GM11168 (cell line): Measurements from ENCODE around the gene ITPR3.

Experiments
- in situ Hi-C: fragments of 300-500 bp; cut with MboI; formaldehyde crosslinking; loops from one replicate; pipeline ENCODE4 v1.12.0; 2022; ENCODE audit warnings: low sequenced_read_pairs; ENCODE audit not compliant: unreplicated experiment

ITPR3 gene

GRCh38 chr6:33710296-33711121 lies 89.4 kb downstream of the ITPR3 start:
- in situ Hi-C loops, result loop anchor here (10.0 kb wide), 1 partner anchor 54 kb away; no protein-coding TSS in a partner anchor

DNA sequence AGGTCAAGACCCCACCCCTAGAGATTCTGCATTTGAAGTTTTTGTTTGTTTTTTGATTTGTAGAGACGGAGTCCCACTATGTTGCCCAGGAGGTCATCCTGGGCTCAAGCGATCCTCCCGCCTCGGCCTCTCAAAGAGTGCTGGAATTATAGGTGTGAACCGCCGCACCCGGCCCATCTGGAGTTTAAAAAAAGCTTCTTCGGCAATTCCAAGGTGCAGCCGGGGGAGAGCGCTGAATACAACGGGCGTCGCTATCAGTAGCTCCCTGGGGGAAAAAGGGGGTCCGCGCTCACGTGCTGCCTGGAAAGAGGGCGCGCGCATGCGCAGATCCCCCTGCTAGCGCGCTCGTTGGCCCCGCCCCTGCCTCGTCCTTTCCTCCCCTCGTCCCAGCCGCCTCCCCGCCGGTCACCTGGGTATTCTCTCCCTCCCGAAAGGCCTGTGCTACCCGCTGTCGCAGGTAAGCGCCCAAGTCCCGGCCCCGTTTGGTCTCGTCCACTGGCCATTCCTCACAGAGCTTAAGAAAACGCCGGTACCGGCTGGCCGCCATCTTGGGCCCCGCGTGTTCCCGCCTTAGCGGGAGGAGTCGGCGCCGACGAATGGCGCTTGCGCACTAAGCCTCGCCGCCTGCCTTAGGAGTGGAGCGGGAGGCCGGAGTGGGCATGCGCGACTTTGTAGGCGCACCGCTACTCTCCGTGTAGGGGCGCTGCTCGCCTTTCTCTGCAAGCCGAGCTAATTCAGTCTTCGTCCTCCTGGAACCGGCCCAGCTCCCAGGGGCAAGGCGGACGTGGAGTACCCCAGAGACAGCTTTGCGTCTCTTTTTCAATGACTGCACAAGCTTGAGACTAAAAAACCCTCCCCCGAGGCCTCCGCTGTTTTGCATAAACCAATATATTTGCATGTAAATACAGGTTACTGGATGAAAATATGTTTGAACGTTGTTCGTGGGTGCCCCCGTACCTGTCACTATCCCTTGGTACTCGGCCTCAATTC lies 90.3 kb downstream of the ITPR3 start, which contains the start of gene UQCC2:
TSS of gene UQCC2 (minus strand) at position 561 of the 990 bp plus-strand sequence. CDS start at position 547, 14 bp downstream.
- in situ Hi-C loops, result loop anchor here (10.0 kb wide), 1 partner anchor 53 kb away; no protein-coding TSS in a partner anchor

DNA sequence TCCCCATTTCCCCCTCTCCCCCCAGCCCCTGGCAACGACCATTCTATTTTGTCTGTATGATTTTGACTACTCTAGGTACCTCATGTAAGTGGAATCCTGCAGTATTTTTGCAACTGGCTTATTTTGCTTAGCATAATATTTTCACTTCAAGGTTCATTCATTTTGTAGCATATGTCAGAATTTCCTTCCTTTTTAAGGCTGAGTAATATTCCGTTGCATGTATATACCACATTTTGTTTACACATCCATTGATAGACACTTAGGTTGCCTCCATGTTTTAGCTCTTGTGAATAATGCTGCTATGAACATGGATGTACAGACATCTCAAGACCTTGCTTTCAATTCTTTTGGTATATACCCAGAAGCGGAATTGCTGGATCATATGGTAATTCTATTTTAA lies 91.8 kb downstream of the ITPR3 start:
- in situ Hi-C loops, result loop anchor here (10.0 kb wide), 1 partner anchor 52 kb away; no protein-coding TSS in a partner anchor

DNA sequence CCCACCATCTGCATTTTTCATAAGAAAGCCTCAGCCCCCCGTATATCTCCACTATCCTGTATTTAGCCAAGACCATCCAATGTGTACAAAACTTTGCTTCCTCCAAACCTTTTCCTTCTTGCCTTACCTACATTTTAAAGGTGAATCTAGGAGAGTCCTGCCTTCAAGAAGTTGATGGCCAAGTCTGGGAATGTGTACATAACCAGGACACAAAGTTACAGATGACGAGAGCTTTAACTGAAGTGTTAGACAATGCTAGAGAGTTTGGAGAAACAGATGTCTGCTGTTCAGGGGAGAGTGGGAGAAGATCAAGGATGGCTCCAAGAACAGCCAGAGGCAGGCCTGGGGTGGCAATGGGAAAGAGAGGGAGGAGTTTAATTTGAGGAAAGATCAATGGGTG lies 92.7 kb downstream of the ITPR3 start:
- in situ Hi-C loops, result loop anchor here (10.0 kb wide), 1 partner anchor 51 kb away; no protein-coding TSS in a partner anchor

- in situ Hi-C loops, result loop anchor here (10.0 kb wide), 1 partner anchor 50 kb away; no protein-coding TSS in a partner anchor
Measured at GRCh38 chr6:33714385-33715040, 93.4 kb downstream of the ITPR3 start.

GRCh38 chr6:33716379-33716778 lies 95.3 kb downstream of the ITPR3 start:
- in situ Hi-C loops, result loop anchor here (10.0 kb wide), 1 partner anchor 48 kb away; no protein-coding TSS in a partner anchor

GRCh38 chr6:33716890-33717632 lies 95.9 kb downstream of the ITPR3 start:
- in situ Hi-C loops, result loop anchor here (10.0 kb wide), 1 partner anchor 48 kb away; no protein-coding TSS in a partner anchor

DNA sequence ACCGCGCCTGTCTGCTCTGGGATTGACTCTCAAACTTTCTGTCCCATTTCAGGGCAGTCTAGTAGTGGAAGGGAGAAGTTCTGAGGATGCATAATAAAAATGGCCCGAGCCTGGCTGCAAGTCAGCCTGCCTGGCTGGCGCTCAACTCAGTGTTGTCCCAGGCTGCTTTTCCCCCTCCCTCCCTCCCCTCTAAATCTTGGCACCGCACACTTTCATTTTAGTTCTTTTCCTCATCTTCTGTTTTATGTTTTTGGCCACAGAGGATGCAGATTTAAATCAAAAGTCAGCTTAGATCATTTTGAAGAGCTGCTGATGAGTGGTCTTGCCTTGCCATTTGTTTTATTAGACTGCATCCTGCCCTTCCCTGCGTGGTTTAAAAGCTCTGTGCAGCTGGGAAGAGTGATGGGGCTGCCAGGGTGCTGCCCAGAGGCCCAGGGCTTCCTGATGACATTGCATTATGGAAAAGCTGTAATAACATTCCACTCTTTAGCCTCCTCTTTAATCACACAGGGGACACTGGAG lies 96.9 kb downstream of the ITPR3 start:
- in situ Hi-C loops, result loop anchor here (10.0 kb wide), 1 partner anchor 47 kb away; no protein-coding TSS in a partner anchor

DNA sequence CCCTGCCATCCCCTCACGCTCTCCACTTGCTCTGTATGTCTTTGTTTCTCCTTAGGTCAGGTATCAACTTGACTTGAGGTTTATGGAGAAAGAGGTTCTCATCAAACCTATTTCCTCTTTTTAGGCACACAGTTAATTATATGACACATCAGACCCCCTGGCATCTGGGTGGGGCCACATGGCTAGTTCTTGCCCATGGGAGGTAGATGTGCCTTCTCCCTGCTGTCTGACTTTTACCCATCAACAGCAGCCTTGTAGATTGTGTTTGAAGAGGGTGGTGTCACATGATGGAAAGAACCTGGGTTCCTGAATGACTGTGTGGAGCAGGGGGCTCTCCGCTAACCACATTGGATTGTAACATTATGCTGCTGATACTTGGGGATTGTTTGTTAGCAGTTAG lies 97.6 kb downstream of the ITPR3 start:
- in situ Hi-C loops, result loop anchor here (10.0 kb wide), 1 partner anchor 46 kb away; no protein-coding TSS in a partner anchor

DNA sequence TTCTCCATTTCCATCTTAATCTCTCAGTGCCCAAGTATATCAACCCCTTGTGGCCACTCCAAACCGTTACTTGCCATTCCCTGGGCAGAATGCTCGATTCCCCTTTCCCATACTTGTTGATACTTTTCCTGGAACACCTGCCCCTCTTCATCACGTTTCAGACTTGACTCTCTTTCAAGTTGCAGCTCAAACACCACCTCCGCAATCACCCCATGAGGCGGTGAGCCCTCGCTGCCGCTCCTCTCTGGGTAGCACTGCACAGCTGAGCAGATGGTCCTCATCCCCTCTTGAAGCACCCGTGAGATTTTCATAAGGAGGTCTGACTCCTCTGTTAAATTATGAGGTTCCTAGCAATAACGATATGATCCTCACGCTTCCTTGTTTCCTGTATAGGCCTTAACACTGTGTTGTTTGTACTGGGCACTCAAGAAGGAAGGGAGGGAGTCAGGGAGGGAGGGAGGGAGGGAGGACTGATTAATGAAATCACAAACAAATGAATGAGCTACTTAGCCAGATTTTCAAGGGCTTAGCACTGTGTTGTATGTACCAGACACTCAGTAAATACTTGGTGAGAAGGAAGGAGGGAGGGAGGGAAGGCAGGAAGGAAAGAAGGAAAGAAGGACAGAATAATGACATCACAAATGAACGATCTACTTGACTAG lies 98.3 kb downstream of the ITPR3 start:
- in situ Hi-C loops, result loop anchor here (10.0 kb wide), 1 partner anchor 45 kb away; no protein-coding TSS in a partner anchor

GRCh38 chr6:33720998-33721397 lies 99.9 kb downstream of the ITPR3 start:
- in situ Hi-C loops, result no loop called here

GRCh38 chr6:33721508-33721907 lies 100.4 kb downstream of the ITPR3 start:
- in situ Hi-C loops, result no loop called here

DNA sequence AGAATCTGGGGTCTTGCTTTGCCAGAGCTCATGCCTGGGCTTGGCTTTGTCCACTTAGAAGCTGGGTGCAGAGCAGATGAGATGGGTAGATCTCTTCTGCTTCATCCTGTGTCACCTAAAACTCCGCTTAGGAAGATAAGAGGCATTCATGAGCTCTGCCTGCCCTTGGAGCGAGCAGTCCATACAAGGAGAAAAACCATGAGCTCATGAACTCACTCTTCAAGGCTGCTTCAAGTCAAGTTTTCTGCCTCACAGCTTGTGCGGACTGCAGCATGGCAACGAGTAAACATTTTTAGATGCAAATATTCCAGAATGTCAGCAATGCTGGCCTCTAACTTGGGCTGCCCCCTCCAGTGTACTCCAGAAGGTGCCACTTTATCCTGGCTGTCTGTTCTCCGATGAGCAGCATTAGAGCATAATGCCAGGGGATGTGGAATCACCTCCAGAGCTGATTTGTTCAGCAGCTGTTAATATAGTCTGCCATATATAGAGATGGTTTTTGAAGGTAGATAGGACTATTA lies 101.0 kb downstream of the ITPR3 start:
- in situ Hi-C loops, result no loop called here

- in situ Hi-C loops, result no loop called here
Measured at GRCh38 chr6:33723371-33724085, 102.4 kb downstream of the ITPR3 start.

DNA sequence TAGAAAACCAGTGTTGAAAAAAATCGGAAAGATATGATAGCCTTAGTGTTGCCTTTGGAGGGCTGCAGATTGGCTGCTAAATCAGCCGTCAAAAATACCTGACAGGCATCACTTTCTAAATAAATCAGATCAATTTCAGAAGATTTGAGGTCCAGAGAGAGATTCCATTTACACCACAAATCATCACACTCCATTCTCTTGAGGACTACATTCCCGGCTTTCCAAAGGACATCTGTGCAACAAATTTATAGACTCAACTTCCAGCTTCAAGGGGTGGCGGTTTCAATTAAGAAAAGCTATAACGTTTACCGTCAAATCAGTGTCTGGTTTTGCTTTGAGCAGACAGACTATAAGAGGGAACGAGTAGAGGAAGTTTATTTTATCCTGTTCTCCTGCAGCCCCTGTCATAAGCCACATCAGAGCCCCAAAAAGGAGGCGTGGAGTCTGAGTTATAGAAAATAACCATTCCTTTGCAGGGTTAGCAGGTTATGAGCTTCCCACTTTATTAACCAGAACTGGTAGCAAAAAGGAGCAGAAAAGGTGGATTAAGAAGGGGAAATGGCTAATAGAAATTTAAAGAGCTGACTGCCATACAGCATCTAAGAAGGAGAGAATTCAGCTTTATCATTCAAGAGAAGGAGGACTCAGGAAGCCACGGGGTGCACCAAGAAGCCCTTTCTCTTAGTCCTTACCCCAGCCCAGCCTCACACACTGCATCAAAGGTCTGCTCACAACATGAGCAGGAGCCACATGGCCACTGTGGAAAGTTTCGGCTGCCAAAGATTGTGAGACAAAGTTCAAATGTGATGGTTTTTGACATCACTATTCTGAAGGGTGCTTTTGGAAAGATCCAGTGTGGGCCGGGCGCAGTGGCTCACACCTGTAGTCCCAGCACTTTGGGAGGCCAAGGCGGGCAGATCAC lies 103.2 kb downstream of the ITPR3 start:
- in situ Hi-C loops, result no loop called here

- in situ Hi-C loops, result no loop called here
Measured at GRCh38 chr6:33725222-33725621, 104.1 kb downstream of the ITPR3 start.
